ENCODE data around the gene C5AR1. TPM values are rescaled to one million over a fixed set of nuclear protein-coding genes. Genes with fewer than 3 reads are reported as not detected.

Gene C5AR1
- total RNA-seq, 2 experiments from 2014 or later: 1.4 to 1.8 TPM

DNA sequence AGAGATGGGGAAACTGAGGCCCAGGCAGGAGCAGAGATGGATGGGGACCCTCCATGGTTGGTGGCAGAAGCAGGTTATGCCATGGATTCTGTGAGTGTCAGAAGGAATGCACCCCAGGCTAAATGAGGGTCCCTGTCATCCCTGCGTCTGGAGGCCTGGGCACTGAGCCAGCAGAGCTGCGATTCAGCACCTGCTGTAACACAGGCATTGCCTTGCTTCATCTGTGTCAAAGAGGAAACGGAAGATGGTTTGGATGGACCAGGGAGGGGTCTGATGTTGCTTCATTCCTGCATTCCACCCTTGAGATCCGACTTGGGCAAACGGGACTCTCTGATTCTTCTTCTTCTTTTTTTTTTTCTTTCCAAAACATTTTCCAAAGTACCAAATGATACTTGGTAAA lies 1.2 kb downstream of the C5AR1 start:
- no peak overlapping the region for H3K4me3 Mint-ChIP-seq
- H3K27me3 Mint-ChIP-seq: peaks cover 31% of the 10 kb centered on the region
- no peak overlapping the region for H3K27ac Mint-ChIP-seq
- no peaks in the 10 kb centered on the region for H3K9me3 Mint-ChIP-seq
- DNase-seq: no peak
- H3K4me1 Mint-ChIP-seq: peaks cover 6% of the 10 kb centered on the region
- no peaks in the 10 kb centered on the region for H3K36me3 Mint-ChIP-seq

DNA sequence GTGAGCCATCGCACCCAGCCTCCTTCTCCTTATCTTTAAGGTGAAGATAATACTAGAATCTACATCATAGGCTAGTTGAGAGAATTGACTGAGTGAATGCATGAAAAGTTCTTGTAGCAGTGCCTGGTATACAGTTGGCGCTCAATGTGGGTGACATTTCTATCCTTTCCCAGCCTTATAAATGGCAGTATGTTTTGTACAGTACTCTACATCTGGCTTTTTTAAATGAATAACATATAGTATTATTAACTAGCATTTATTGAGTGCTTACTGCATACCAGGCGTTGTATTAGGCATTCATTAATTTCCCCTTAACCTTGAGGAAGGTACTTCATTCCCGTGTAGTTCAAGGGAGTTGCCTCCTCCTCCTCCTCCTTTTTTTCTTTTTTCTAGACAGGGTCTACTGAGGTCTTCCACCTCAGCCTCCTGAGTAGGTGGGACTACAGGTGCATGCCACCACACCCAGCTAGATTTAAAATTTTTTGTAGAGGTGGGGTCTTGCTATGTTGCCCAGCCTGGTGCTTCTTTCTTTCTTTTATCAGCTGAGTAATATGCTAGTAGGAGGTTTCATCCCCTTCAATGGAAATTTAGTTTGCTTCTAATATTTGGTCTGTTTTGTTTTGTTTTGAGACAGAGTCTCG lies 2.8 kb downstream of the C5AR1 start:
- H3K4me1 Mint-ChIP-seq: peaks cover 6% of the 10 kb centered on the region
- no peaks in the 10 kb centered on the region for H3K36me3 Mint-ChIP-seq
- peaks cover 39% of the 10 kb centered on the region for H3K27me3 Mint-ChIP-seq
- no peak overlapping the region for H3K27ac Mint-ChIP-seq
- no peak overlapping the region for H3K4me3 Mint-ChIP-seq
- no peaks in the 10 kb centered on the region for H3K9me3 Mint-ChIP-seq
- no peak for DNase-seq

DNA sequence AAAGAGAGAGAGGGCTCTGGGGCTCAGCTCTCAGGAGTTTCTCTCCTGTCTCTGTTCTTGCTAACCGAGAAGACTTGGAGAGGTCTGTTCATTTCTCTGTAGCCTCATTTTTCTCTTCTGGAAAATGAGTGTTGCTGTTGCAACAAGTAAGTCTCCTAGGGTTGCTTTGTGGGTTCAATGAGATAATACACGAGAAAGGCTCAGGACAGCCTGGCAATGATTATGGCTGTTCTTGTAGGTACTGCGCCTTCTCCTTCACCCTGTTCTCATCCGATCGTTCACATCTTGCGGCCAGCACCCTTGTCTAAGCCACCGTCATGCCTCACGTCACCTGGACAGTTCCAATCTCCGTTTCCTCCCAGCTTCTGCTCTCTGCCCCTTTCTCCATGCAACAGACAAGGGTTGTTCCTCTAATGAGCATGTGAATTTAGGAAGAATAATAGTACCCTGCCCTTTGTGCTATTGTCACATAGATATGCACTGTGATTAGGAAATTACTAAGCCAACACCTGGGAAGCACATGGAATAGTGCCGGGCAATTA lies 4.2 kb downstream of the C5AR1 start:
- Mint-ChIP-seq H3K4me1 (peaks cover 6% of the 10 kb centered on the region), H3K9me3 (no peaks in the 10 kb centered on the region), H3K27ac (no peak overlapping the region), H3K4me3 (no peak overlapping the region), H3K36me3 (no peaks in the 10 kb centered on the region), H3K27me3 (peaks cover 40% of the 10 kb centered on the region)
- DNase-seq: no peak

DNA sequence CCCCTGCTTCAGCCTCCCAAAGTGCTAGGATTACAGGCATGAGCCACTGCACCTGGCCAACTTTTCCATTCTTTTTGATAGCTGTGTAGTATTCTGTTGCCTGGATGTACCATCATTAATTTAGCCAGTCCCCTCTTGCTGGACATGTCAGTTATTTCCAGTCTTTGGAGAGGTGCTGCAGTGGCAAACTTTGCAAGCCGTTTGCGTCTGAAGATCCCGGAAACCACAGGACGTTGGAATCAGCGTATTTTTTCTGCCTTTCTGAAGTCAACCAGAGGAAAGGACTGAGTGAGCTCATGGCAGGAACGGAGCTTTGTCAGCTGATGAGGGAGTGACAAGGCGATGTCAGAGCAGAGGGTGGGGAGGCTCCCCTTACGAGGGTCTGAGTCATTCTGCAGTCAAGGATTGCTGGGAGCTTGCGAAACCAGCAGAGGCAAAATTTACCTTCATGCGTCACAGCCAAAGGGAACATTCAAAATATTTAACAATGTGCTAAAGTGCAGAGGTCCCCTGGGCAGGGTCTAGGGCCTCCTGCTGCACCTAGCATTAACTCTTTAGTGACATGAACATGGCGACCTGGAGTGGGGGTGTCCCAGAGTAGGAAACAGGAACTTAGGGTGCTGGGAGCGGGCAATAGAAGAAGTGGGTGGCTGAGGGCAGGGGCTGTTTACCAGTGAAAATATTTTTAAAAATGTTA lies 5.6 kb downstream of the C5AR1 start:
- Mint-ChIP-seq H3K4me1 (peaks cover 6% of the 10 kb centered on the region), H3K36me3 (no peaks in the 10 kb centered on the region), H3K27me3 (peaks cover 47% of the 10 kb centered on the region), H3K9me3 (no peaks in the 10 kb centered on the region), H3K4me3 (no peak overlapping the region), H3K27ac (no peak overlapping the region)
- peak; percentile 28 for DNase-seq

DNA sequence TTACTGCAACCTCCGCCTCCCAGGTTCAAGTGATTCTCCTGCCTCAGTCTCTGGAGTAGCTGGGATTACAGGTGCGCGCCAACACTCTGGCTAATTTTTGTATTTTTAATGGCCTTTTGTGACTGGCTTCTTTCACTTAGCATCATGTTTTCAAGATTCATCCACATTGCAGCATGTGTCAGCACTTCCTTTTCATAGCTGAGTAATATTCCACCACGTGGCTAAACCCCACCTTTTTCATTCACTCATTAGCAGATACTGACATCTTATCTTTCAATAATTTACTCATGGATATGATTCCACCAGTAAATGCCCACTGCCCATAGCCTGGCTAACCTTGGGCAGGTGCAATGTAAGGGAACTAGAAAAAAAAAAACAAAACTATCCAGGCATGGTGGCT lies 6.9 kb downstream of the C5AR1 start:
- Mint-ChIP-seq H3K4me3 (no peak overlapping the region), H3K9me3 (no peaks in the 10 kb centered on the region), H3K27me3 (peaks cover 51% of the 10 kb centered on the region), H3K4me1 (peaks cover 6% of the 10 kb centered on the region), H3K27ac (no peak overlapping the region), H3K36me3 (no peaks in the 10 kb centered on the region)
- DNase-seq: no peak

DNA sequence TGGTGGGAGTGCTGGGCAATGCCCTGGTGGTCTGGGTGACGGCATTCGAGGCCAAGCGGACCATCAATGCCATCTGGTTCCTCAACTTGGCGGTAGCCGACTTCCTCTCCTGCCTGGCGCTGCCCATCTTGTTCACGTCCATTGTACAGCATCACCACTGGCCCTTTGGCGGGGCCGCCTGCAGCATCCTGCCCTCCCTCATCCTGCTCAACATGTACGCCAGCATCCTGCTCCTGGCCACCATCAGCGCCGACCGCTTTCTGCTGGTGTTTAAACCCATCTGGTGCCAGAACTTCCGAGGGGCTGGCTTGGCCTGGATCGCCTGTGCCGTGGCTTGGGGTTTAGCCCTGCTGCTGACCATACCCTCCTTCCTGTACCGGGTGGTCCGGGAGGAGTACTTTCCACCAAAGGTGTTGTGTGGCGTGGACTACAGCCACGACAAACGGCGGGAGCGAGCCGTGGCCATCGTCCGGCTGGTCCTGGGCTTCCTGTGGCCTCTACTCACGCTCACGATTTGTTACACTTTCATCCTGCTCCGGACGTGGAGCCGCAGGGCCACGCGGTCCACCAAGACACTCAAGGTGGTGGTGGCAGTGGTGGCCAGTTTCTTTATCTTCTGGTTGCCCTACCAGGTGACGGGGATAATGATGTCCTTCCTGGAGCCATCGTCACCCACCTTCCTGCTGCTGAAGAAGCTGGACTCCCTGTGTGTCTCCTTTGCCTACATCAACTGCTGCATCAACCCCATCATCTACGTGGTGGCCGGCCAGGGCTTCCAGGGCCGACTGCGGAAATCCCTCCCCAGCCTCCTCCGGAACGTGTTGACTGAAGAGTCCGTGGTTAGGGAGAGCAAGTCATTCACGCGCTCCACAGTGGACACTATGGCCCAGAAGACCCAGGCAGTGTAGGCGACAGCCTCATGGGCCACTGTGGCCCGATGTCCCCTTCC lies 10.5 kb downstream of the C5AR1 start:
- H3K27me3 Mint-ChIP-seq: peaks cover 59% of the 10 kb centered on the region
- H3K36me3 Mint-ChIP-seq: no peaks in the 10 kb centered on the region
- no peak overlapping the region for H3K4me3 Mint-ChIP-seq
- no peak overlapping the region for H3K27ac Mint-ChIP-seq
- DNase-seq: no peak
- peaks cover 4% of the 10 kb centered on the region for H3K4me1 Mint-ChIP-seq
- H3K9me3 Mint-ChIP-seq: no peaks in the 10 kb centered on the region

DNA sequence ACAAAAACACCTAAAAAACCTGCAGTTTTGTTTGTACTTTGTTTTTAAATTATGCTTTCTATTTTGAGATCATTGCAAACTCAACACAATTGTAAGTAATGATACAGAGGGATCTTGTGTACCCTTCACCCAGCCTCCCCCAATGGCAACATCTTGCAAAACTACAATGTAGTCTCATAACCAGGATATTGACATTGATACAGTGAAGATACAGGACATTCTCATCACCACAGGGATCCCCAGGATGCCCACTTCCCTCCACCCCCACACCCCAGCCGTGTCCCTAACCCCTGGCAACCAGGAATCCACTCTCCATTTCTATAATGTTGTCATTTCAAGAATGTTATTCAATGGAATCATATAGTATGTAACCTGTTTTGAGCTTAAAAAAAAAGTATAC lies 12.0 kb downstream of the C5AR1 start:
- peaks cover 51% of the 10 kb centered on the region for H3K27me3 Mint-ChIP-seq
- no peaks in the 10 kb centered on the region for H3K9me3 Mint-ChIP-seq
- no peaks in the 10 kb centered on the region for H3K4me1 Mint-ChIP-seq
- DNase-seq: no peak
- no peak overlapping the region for H3K27ac Mint-ChIP-seq
- H3K36me3 Mint-ChIP-seq: no peaks in the 10 kb centered on the region
- H3K4me3 Mint-ChIP-seq: no peak overlapping the region

DNA sequence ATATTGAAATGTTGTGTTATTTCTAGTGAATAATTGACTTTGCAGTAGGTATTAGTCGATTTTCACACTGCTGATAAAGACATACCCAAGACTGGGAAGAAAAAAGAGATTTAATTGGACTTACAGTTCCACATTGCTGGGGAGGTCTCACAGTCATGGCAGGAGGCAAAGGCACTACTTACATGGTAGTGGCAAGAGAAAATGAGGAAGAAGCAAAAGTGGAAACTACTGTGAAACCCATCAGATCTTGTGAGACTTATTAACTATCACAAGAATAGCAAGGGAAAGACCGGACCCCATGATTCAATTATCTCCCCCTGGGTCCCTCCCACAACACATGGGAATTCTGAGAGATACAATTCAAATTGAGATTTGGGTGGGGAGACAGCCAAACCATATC lies 12.4 kb downstream of the C5AR1 start:
- no peak overlapping the region for H3K4me3 Mint-ChIP-seq
- peaks cover 47% of the 10 kb centered on the region for H3K27me3 Mint-ChIP-seq
- H3K9me3 Mint-ChIP-seq: no peaks in the 10 kb centered on the region
- H3K36me3 Mint-ChIP-seq: no peaks in the 10 kb centered on the region
- no peak for DNase-seq
- no peaks in the 10 kb centered on the region for H3K4me1 Mint-ChIP-seq
- H3K27ac Mint-ChIP-seq: no peak overlapping the region

DNA sequence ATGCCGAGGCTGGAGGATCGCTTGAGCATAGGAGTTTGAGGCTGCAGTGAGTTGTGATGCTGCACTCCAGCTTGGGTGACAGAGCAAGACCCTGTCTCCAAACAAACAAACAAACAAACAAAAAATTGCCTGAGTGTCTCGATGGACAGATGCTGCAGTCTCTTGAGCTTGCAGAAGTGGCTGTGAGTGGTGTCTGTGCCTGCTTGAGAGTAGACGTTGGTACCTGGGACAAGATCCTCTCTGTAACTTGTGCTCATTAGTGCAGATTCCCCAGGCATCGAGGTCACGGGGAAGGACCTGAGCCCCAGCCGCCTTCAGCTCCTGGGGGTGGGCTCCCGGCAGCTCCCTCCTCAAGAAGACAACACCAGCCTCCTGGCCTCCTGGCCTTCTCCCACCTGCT lies 13.7 kb downstream of the C5AR1 start:
- Mint-ChIP-seq H3K4me3 (no peak overlapping the region), H3K27me3 (peaks cover 47% of the 10 kb centered on the region), H3K36me3 (no peaks in the 10 kb centered on the region), H3K4me1 (no peaks in the 10 kb centered on the region), H3K27ac (no peak overlapping the region), H3K9me3 (no peaks in the 10 kb centered on the region)
- no peak for DNase-seq

DNA sequence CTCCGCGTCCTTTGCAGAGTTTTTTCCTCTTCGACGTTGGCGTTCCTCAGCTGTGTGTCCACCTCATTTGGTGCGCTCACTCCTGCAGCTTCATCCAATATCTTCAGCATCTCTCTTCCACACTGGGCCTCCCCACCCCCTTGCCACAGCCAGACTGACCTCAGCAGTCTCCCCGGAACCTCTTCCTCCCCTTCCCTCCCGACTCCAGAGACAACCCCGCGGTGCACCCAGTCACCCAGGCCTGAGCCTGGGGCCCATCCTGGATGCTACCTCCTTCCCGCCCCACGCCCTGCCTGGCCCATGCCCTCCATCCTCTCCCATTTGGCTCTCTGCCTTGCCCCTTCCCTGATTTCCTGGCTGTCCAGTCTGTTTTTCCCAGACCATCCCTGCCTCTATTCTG lies 14.2 kb downstream of the C5AR1 start:
- H3K27ac Mint-ChIP-seq: no peak overlapping the region
- H3K36me3 Mint-ChIP-seq: no peaks in the 10 kb centered on the region
- no peak overlapping the region for H3K4me3 Mint-ChIP-seq
- DNase-seq: no peak
- peaks cover 48% of the 10 kb centered on the region for H3K27me3 Mint-ChIP-seq
- H3K9me3 Mint-ChIP-seq: no peaks in the 10 kb centered on the region
- H3K4me1 Mint-ChIP-seq: no peaks in the 10 kb centered on the region

DNA sequence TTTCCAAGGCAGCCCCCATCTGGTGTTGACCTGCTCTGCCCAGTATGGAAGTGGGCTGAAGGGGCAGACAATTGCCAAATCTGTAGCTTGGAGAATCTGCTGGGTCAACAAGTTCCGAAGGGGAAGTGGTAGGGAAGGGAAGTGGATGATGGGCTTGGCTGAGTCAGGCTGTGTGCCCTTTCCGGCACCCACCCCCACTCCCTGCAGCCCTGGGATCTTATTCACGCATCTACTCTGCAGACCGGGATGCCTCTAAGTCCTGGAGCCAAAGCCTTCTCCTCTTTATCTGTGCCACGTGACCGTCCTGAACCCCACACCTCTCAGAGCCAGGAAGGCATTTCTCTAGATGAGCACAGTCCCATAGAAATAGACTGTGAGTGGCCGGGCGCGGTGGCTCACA lies 14.8 kb downstream of the C5AR1 start:
- Mint-ChIP-seq H3K36me3 (no peaks in the 10 kb centered on the region), H3K4me3 (no peak overlapping the region), H3K27ac (no peak overlapping the region), H3K27me3 (peaks cover 41% of the 10 kb centered on the region), H3K4me1 (no peaks in the 10 kb centered on the region), H3K9me3 (no peaks in the 10 kb centered on the region)
- DNase-seq: no peak

DNA sequence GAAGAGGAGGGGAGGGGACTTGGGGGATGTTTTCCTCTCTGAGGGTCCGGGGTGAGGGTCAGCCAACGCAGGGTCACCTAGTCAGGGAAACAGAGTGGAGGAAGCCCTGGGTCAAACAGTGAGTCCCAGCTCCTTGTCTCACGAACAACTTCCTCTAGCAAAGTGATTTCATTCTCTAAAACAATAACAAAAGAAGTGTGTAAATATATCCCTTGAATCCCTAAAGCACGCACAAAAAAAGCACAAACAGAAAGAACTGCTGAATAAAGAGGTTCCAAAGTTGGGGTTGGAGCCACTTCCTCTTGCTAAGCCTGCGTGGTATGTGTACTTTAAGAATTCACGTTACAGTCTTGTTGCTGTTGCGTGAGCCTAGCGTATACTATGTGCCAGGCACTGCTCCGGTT lies 20.8 kb downstream of the C5AR1 start:
- no peak overlapping the region for H3K27ac Mint-ChIP-seq

DNA sequence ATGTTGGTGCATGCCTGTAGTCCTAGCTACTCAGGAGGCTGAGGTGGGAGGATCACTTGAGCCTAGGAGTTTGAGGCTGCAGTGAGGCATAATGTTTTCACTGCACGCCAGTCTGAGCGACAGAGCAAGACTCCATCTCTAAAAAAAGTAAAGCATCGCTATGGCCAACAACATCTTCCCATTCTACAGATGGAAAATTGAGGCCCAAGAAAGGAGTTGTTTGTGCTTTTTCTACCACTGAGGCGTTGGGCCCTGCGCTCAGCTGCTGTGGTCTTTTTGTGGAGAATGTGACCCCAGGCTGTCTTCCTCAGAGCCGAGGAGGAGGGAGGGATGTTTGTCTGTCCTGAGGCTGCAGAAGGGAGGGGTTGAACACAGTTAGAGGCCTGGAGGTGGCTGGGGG lies 21.8 kb downstream of the C5AR1 start:
- peaks cover 3% of the 10 kb centered on the region for H3K27me3 Mint-ChIP-seq
- no peaks in the 10 kb centered on the region for H3K9me3 Mint-ChIP-seq
- H3K36me3 Mint-ChIP-seq: no peaks in the 10 kb centered on the region
- no peak overlapping the region for H3K27ac Mint-ChIP-seq
- DNase-seq: no peak
- no peak overlapping the region for H3K4me3 Mint-ChIP-seq
- H3K4me1 Mint-ChIP-seq: no peaks in the 10 kb centered on the region

More for the DNA sequence above, 20.8 kb downstream of the C5AR1 start:
- H3K4me1 Mint-ChIP-seq: no peaks in the 10 kb centered on the region
- H3K27me3 Mint-ChIP-seq: peaks cover 7% of the 10 kb centered on the region
- no peak for DNase-seq
- H3K9me3 Mint-ChIP-seq: no peaks in the 10 kb centered on the region
- H3K36me3 Mint-ChIP-seq: no peaks in the 10 kb centered on the region
- no peak overlapping the region for H3K4me3 Mint-ChIP-seq

DNA sequence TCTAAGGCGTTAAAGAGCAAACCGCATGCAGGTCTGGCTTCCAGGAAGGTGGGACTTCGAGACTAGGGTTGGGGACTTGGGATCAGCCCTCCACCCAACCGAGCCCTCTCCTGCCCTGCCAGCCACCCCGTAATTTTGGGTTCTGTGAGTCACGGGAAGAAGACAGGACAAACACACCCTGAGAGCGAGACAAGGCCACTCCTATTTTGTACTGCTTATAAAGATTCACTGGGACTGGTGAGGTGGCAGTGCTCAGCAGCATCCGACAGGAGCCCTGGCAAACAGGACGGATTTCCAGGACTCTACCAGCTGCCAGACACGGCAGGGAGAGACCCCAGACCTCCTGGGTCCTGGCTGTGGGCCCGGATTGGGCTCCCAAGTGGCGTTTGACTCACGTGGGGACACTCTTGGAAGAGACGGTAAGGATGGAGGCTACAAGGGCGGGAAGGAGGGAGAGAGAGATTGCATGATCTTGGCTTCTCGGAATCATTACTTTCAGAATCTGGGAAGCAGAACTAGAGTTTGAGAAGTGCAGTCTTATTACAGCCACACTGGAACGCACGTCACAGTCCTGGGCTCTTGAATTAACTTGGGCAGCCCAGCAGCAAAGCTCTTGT lies 22.4 kb downstream of the C5AR1 start, which contains the start of gene C5AR2:
Gene C5AR2 (plus strand): TSS at position 245 of the 617 bp plus-strand sequence. CDS start 8,625 bp downstream, outside the sequence.
- Mint-ChIP-seq H3K9me3 (no peaks in the 10 kb centered on the region), H3K27ac (no peak within 1 kb of the TSS), H3K4me3 (no peak within 1 kb of the TSS), H3K36me3 (no peaks in the 10 kb centered on the region), H3K27me3 (peaks cover 3% of the 10 kb centered on the region), H3K4me1 (peaks cover 3% of the 10 kb centered on the region)
- DNase-seq: no peak

Measured in activated naive CD8-positive, alpha-beta T cell treated with anti-CD3 and anti-CD28 coated beads for 36 hours (primary cell).